HepG2 (cell line): ENCODE results near the gene ARSB. TPM values are rescaled to one million over a fixed set of nuclear protein-coding genes. Genes with fewer than 3 reads are reported as not detected.

ENCODE experiments used
- NFYB ChIP-seq: sonication (generic); formaldehyde crosslinking; IDR thresholded peaks from 2 replicates; pipeline ENCODE4 v1.4.0; 2020; ENCODE audit warnings: missing genetic modification reagents
- SAFB2 ChIP-seq: sonication (generic); formaldehyde crosslinking; IDR thresholded peaks from 2 replicates; pipeline ENCODE4 v1.5.1; 2020; ENCODE audit warnings: missing genetic modification reagents, low read depth, mild to moderate bottlenecking, borderline replicate concordance
- SRY ChIP-seq: sonication (generic); formaldehyde crosslinking; IDR thresholded peaks from 2 replicates; pipeline ENCODE4 v1.8.0; 2022; ENCODE audit warnings: mild to moderate bottlenecking, missing genetic modification reagents
- TOPORS ChIP-seq: sonication (generic); formaldehyde crosslinking; IDR thresholded peaks from 2 replicates; pipeline ENCODE4 v1.8.0; 2023; ENCODE audit warnings: mild to moderate bottlenecking, missing genetic modification reagents
- ZBTB7B ChIP-seq: sonication (generic); formaldehyde crosslinking; IDR thresholded peaks from 2 replicates; pipeline ENCODE4 v1.4.0; 2020; ENCODE audit warnings: missing genetic modification reagents
- ZNF101 ChIP-seq: sonication (generic); formaldehyde crosslinking; IDR thresholded peaks from 2 replicates; pipeline ENCODE4 v1.4.0; 2020; ENCODE audit warnings: mild to moderate bottlenecking, low read depth, missing genetic modification reagents, borderline replicate concordance
- ZNF709 ChIP-seq: sonication (generic); formaldehyde crosslinking; IDR thresholded peaks from 2 replicates; pipeline ENCODE4 v1.5.0; 2020; ENCODE audit warnings: mild to moderate bottlenecking, missing genetic modification reagents
- ZSCAN21 ChIP-seq: sonication (generic); formaldehyde crosslinking; IDR thresholded peaks from 2 replicates; pipeline ENCODE4 v1.8.0; 2022; ENCODE audit warnings: mild to moderate bottlenecking, missing genetic modification reagents, moderate library complexity, borderline replicate concordance
- polyA plus RNA-seq, 8 experiments: library from polyadenylated mRNA; depleted of rRNA in 3 of 8; stranded (reverse) in 7 of 8; unstranded in 1 of 8; fragments of >200 nt; fragmentation: Illumina TruSeq in 4 of 8; extraction: Trizol in 4 of 8; gene quantifications; 2 replicates each; pipeline versions ENCODE4 v1.2.1 to v1.2.3, GENCODE V29; 2011 to 2016; ENCODE audit warnings: low read depth in 4 of 8, missing spikeins in 1 of 8, mixed read lengths in 1 of 8; ENCODE audit not compliant: insufficient read depth in 1 of 8
- total RNA-seq, 5 experiments: library from RNA; depleted of rRNA; stranded (reverse); fragments of >200 nt; fragmentation: Illumina TruSeq; extraction: Trizol; gene quantifications; 2 replicates each; pipeline ENCODE4 v1.2.3, GENCODE V29; 2016; ENCODE audit warnings: low read depth in 1 of 5
- TF ChIP-seq, protein P1 (sequence below): sonication (generic); formaldehyde crosslinking; IDR thresholded peaks from 2 replicates; pipeline ENCODE4 v1.4.0; 2020; ENCODE audit warnings: missing genetic modification reagents
- TF ChIP-seq, protein P2 (sequence below): sonication (generic); formaldehyde crosslinking; IDR thresholded peaks from 2 replicates; pipeline ENCODE4 v1.4.0; 2020; ENCODE audit warnings: missing genetic modification reagents
- TF ChIP-seq, protein P3 (sequence below): sonication (generic); formaldehyde crosslinking; IDR thresholded peaks from 2 replicates; pipeline ENCODE4 v1.9.0; 2021; ENCODE audit warnings: missing genetic modification reagents, mild to moderate bottlenecking, borderline replicate concordance

The ARSB gene
- total and polyA plus RNA-seq, 2 of the 13 experiments (the other 11 are each of a cell fraction or from before 2014, with no cell fraction given), result 52.6 to 66.4 TPM

DNA sequence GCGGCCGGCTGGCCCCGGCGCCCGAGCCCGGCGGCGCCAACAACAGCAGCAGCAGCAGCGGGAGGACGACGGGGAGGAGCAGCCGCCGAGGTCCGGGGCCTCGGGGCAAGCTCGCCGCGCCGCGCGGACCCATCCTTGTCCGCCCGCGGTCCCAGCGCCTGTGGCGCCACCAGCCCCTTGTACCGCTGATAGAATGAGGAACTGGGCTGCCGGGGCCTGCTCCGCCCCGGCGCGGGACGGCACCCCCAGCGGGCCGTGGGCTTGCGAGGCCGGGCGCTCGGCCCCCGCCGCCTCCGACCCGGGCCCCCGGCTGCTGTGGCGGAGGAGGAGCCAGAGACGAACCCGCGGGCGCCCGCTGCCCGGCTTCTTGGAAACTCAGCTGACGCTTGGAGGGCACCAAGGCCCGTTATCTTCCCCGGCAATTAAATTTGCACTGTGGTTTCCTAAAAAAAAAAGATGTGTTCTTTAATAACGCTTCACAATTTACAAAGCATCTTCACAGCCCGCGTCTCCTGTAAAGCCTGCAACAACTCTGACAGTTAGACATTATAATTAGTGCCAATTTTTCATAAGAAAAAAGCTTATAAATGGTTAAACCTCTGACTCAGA lies at the start of gene ARSB (continued):
- TF ChIP-seq ZSCAN21 (CRISPR knock-in tag), result peak; percentile 3; the same call in 1 of the 2 replicates
- TF ChIP-seq NFYB (CRISPR knock-in tag), result no peak
- 0 out of 2 replicates have a peak, but pooled peaks have one; percentile 26 for TF ChIP-seq SAFB2 (CRISPR knock-in tag)
- peak; percentile 16; the same call in 1 of the 2 replicates for TF ChIP-seq SRY (CRISPR knock-in tag)
- 0 out of 2 replicates have a peak, but pooled peaks have one; percentile 7 for TF ChIP-seq TOPORS (CRISPR knock-in tag)
- no peak for TF ChIP-seq ZNF101 (CRISPR knock-in tag)
- no peak for TF ChIP-seq ZNF709 (CRISPR knock-in tag)
- TF ChIP-seq, protein P1, sequence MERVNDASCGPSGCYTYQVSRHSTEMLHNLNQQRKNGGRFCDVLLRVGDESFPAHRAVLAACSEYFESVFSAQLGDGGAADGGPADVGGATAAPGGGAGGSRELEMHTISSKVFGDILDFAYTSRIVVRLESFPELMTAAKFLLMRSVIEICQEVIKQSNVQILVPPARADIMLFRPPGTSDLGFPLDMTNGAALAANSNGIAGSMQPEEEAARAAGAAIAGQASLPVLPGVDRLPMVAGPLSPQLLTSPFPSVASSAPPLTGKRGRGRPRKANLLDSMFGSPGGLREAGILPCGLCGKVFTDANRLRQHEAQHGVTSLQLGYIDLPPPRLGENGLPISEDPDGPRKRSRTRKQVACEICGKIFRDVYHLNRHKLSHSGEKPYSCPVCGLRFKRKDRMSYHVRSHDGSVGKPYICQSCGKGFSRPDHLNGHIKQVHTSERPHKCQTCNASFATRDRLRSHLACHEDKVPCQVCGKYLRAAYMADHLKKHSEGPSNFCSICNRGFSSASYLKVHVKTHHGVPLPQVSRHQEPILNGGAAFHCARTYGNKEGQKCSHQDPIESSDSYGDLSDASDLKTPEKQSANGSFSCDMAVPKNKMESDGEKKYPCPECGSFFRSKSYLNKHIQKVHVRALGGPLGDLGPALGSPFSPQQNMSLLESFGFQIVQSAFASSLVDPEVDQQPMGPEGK (CRISPR knock-in tag), result peak; percentile 4; the same call in 1 of the 2 replicates
- TF ChIP-seq ZBTB7B (CRISPR knock-in tag), result no peak
- TF ChIP-seq, protein P2, sequence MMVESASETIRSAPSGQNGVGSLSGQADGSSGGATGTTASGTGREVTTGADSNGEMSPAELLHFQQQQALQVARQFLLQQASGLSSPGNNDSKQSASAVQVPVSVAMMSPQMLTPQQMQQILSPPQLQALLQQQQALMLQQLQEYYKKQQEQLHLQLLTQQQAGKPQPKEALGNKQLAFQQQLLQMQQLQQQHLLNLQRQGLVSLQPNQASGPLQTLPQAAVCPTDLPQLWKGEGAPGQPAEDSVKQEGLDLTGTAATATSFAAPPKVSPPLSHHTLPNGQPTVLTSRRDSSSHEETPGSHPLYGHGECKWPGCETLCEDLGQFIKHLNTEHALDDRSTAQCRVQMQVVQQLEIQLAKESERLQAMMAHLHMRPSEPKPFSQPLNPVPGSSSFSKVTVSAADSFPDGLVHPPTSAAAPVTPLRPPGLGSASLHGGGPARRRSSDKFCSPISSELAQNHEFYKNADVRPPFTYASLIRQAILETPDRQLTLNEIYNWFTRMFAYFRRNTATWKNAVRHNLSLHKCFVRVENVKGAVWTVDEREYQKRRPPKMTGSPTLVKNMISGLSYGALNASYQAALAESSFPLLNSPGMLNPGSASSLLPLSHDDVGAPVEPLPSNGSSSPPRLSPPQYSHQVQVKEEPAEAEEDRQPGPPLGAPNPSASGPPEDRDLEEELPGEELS, result no peak
- TF ChIP-seq, protein P3, sequence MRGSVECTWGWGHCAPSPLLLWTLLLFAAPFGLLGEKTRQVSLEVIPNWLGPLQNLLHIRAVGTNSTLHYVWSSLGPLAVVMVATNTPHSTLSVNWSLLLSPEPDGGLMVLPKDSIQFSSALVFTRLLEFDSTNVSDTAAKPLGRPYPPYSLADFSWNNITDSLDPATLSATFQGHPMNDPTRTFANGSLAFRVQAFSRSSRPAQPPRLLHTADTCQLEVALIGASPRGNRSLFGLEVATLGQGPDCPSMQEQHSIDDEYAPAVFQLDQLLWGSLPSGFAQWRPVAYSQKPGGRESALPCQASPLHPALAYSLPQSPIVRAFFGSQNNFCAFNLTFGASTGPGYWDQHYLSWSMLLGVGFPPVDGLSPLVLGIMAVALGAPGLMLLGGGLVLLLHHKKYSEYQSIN (CRISPR knock-in tag), result no peak
